ENCODE results near the gene TOR1B.

Gene TOR1B

GRCh38 chr9:129828969-129829368 lies 26.0 kb downstream of the TOR1B start:
- Histone ChIP-seq H3K27ac (replicated peaks; ENCODE audit: low read length) (no peak overlapping the region), H3K36me3 (replicated peaks in 1 of 2; ENCODE audit: control insufficient read depth in 2 of 2, insufficient read depth in 2 of 2, low read length in 2 of 2) (peaks cover 14 to 67% of the 10 kb centered on the region in 2 donors), H2BK120ac (ENCODE audit: low read depth, low read length) (no peak overlapping the region), H3K9ac (ENCODE audit: low read depth, low read length, poor library complexity) (no peak overlapping the region), H3K4ac (ENCODE audit: low read length) (no peak overlapping the region), H3K4me1 (ENCODE audit: control insufficient read depth in 2 of 2, insufficient read depth in 1 of 2, low read depth in 1 of 2, low read length in 2 of 2) (no peaks in the 10 kb centered on the region), H3K79me1 (ENCODE audit: low read depth, low read length) (no peaks in the 10 kb centered on the region), H3K27me3 (ENCODE audit: control insufficient read depth in 3 of 3, insufficient read depth in 3 of 3, low read depth in 1 of 3, low read length in 3 of 3) (no peaks in the 10 kb centered on the region), H2BK12ac (ENCODE audit: low read length) (no peak overlapping the region), H4K91ac (ENCODE audit: low read depth, low read length, poor library complexity) (no peak overlapping the region), H3K14ac (ENCODE audit: low read length) (no peak overlapping the region), H3K4me2 (ENCODE audit: insufficient read depth, low read length, poor library complexity, severe bottlenecking) (no peak overlapping the region), H3K9me3 (replicated peaks in 1 of 2; ENCODE audit: control insufficient read depth in 2 of 2, insufficient read depth in 1 of 2, low read depth in 1 of 2, low read length in 2 of 2) (no peaks in the 10 kb centered on the region), H2AFZ (ENCODE audit: low read length) (no peak overlapping the region), H2AK5ac (ENCODE audit: low read depth, low read length) (no peak overlapping the region), H3K18ac (ENCODE audit: low read length) (no peak overlapping the region), H4K8ac (ENCODE audit: low read depth, low read length) (no peak overlapping the region), H3K23ac (ENCODE audit: low read depth, low read length, poor library complexity) (no peak overlapping the region), H2BK5ac (ENCODE audit: low read length) (no peak overlapping the region), H3K4me3 (ENCODE audit: low read length in 2 of 2) (no peak overlapping the region), H2BK15ac (ENCODE audit: low read length) (no peak overlapping the region)
- DNase-seq (ENCODE audit: low spot score): no peak
- no CpG with 5 or more reads among the region's 10 CpGs for WGBS, 2 donors (ENCODE audit: extremely low coverage in 2 of 2, insufficient read length in 2 of 2, insufficient replicate concordance in 1 of 2)

GRCh38 chr9:129832982-129833381 lies 30.0 kb downstream of the TOR1B start:
- Histone ChIP-seq H3K4me2 (ENCODE audit: insufficient read depth, low read length, poor library complexity, severe bottlenecking) (no peak overlapping the region), H4K8ac (ENCODE audit: low read depth, low read length) (no peak overlapping the region), H3K9me3 (replicated peaks in 1 of 2; ENCODE audit: control insufficient read depth in 2 of 2, insufficient read depth in 1 of 2, low read depth in 1 of 2, low read length in 2 of 2) (no peaks in the 10 kb centered on the region), H2BK5ac (ENCODE audit: low read length) (no peak overlapping the region), H3K36me3 (replicated peaks in 1 of 2; ENCODE audit: control insufficient read depth in 2 of 2, insufficient read depth in 2 of 2, low read length in 2 of 2) (peaks cover 12 to 59% of the 10 kb centered on the region in 2 donors), H3K4me1 (ENCODE audit: control insufficient read depth in 2 of 2, insufficient read depth in 1 of 2, low read depth in 1 of 2, low read length in 2 of 2) (peaks cover 4 to 7% of the 10 kb centered on the region in 2 donors), H2AFZ (ENCODE audit: low read length) (no peak overlapping the region), H3K27ac (replicated peaks; ENCODE audit: low read length) (no peak overlapping the region), H2BK15ac (ENCODE audit: low read length) (no peak overlapping the region), H3K9ac (ENCODE audit: low read depth, low read length, poor library complexity) (no peak overlapping the region), H3K14ac (ENCODE audit: low read length) (no peak overlapping the region), H3K79me1 (ENCODE audit: low read depth, low read length) (peaks cover 8% of the 10 kb centered on the region), H3K18ac (ENCODE audit: low read length) (no peak overlapping the region), H2BK120ac (ENCODE audit: low read depth, low read length) (no peak overlapping the region), H2BK12ac (ENCODE audit: low read length) (no peak overlapping the region), H3K23ac (ENCODE audit: low read depth, low read length, poor library complexity) (no peak overlapping the region), H2AK5ac (ENCODE audit: low read depth, low read length) (no peak overlapping the region), H3K4me3 (ENCODE audit: low read length in 2 of 2) (no peak overlapping the region), H3K27me3 (ENCODE audit: control insufficient read depth in 3 of 3, insufficient read depth in 3 of 3, low read depth in 1 of 3, low read length in 3 of 3) (no peaks in the 10 kb centered on the region), H4K91ac (ENCODE audit: low read depth, low read length, poor library complexity) (no peak overlapping the region), H3K4ac (ENCODE audit: low read length) (no peak overlapping the region)
- DNase-seq (ENCODE audit: low spot score): no peak
- WGBS, 2 donors (ENCODE audit: extremely low coverage in 2 of 2, insufficient read length in 2 of 2, insufficient replicate concordance in 1 of 2): no CpG with 5 or more reads among the region's 1 CpG

GRCh38 chr9:129834489-129835127 lies 31.6 kb downstream of the TOR1B start:
- Histone ChIP-seq H3K27me3 (ENCODE audit: control insufficient read depth in 3 of 3, insufficient read depth in 3 of 3, low read depth in 1 of 3, low read length in 3 of 3) (no peaks in the 10 kb centered on the region), H3K9ac (ENCODE audit: low read depth, low read length, poor library complexity) (peak overlapping the region; percentile 94), H4K8ac (ENCODE audit: low read depth, low read length) (no peak overlapping the region), H3K79me1 (ENCODE audit: low read depth, low read length) (peaks cover 8% of the 10 kb centered on the region), H2BK120ac (ENCODE audit: low read depth, low read length) (no peak overlapping the region), H2BK12ac (ENCODE audit: low read length) (no peak overlapping the region), H2AFZ (ENCODE audit: low read length) (peak overlapping the region; percentile 92), H3K18ac (ENCODE audit: low read length) (peak overlapping the region; percentile 65), H3K36me3 (replicated peaks in 1 of 2; ENCODE audit: control insufficient read depth in 2 of 2, insufficient read depth in 2 of 2, low read length in 2 of 2) (peaks cover 7 to 44% of the 10 kb centered on the region in 2 donors), H3K9me3 (replicated peaks in 1 of 2; ENCODE audit: control insufficient read depth in 2 of 2, insufficient read depth in 1 of 2, low read depth in 1 of 2, low read length in 2 of 2) (no peaks in the 10 kb centered on the region), H3K4me1 (ENCODE audit: control insufficient read depth in 2 of 2, insufficient read depth in 1 of 2, low read depth in 1 of 2, low read length in 2 of 2) (peaks cover 4 to 7% of the 10 kb centered on the region in 2 donors), H3K14ac (ENCODE audit: low read length) (peak overlapping the region; percentile 10), H3K4me3 (ENCODE audit: low read length in 2 of 2) (peak overlapping the region; percentile 79 to 95), H3K23ac (ENCODE audit: low read depth, low read length, poor library complexity) (peak overlapping the region; percentile 96), H4K91ac (ENCODE audit: low read depth, low read length, poor library complexity) (no peak overlapping the region), H3K27ac (replicated peaks; ENCODE audit: low read length) (no peak overlapping the region), H2BK5ac (ENCODE audit: low read length) (no peak overlapping the region), H3K4me2 (ENCODE audit: insufficient read depth, low read length, poor library complexity, severe bottlenecking) (peak overlapping the region; percentile 80), H3K4ac (ENCODE audit: low read length) (no peak overlapping the region), H2AK5ac (ENCODE audit: low read depth, low read length) (no peak overlapping the region), H2BK15ac (ENCODE audit: low read length) (no peak overlapping the region)
- no peak for DNase-seq (ENCODE audit: low spot score)
- no CpG with 5 or more reads among the region's 32 CpGs for WGBS, 2 donors (ENCODE audit: extremely low coverage in 2 of 2, insufficient read length in 2 of 2, insufficient replicate concordance in 1 of 2)

- Histone ChIP-seq H3K36me3 (replicated peaks in 1 of 2; ENCODE audit: control insufficient read depth in 2 of 2, insufficient read depth in 2 of 2, low read length in 2 of 2) (peaks cover 8 to 38% of the 10 kb centered on the region in 2 donors), H3K4me3 (ENCODE audit: low read length in 2 of 2) (peak within 1 kb of the TSS; percentile 79 to 95), H3K4me2 (ENCODE audit: insufficient read depth, low read length, poor library complexity, severe bottlenecking) (peak within 1 kb of the TSS; percentile 86), H2BK15ac (ENCODE audit: low read length) (no peak within 1 kb of the TSS), H4K8ac (ENCODE audit: low read depth, low read length) (no peak within 1 kb of the TSS), H2BK5ac (ENCODE audit: low read length) (no peak within 1 kb of the TSS), H2AFZ (ENCODE audit: low read length) (peak within 1 kb of the TSS; percentile 92), H3K23ac (ENCODE audit: low read depth, low read length, poor library complexity) (peak within 1 kb of the TSS; percentile 96), H4K91ac (ENCODE audit: low read depth, low read length, poor library complexity) (no peak within 1 kb of the TSS), H3K14ac (ENCODE audit: low read length) (peak within 1 kb of the TSS; percentile 10), H3K9ac (ENCODE audit: low read depth, low read length, poor library complexity) (peak within 1 kb of the TSS; percentile 94), H3K4ac (ENCODE audit: low read length) (no peak within 1 kb of the TSS), H3K27me3 (ENCODE audit: control insufficient read depth in 3 of 3, insufficient read depth in 3 of 3, low read depth in 1 of 3, low read length in 3 of 3) (no peaks in the 10 kb centered on the region), H2BK120ac (ENCODE audit: low read depth, low read length) (no peak within 1 kb of the TSS), H3K27ac (replicated peaks; ENCODE audit: low read length) (no peak within 1 kb of the TSS), H2AK5ac (ENCODE audit: low read depth, low read length) (no peak within 1 kb of the TSS), H3K79me1 (ENCODE audit: low read depth, low read length) (peaks cover 8% of the 10 kb centered on the region), H3K18ac (ENCODE audit: low read length) (peak within 1 kb of the TSS; percentile 65), H2BK12ac (ENCODE audit: low read length) (no peak within 1 kb of the TSS), H3K4me1 (ENCODE audit: control insufficient read depth in 2 of 2, insufficient read depth in 1 of 2, low read depth in 1 of 2, low read length in 2 of 2) (peaks cover 4 to 7% of the 10 kb centered on the region in 2 donors), H3K9me3 (replicated peaks in 1 of 2; ENCODE audit: control insufficient read depth in 2 of 2, insufficient read depth in 1 of 2, low read depth in 1 of 2, low read length in 2 of 2) (no peaks in the 10 kb centered on the region)
- no CpG with 5 or more reads among the region's 81 CpGs for WGBS, 2 donors (ENCODE audit: extremely low coverage in 2 of 2, insufficient read length in 2 of 2, insufficient replicate concordance in 1 of 2)
- DNase-seq (ENCODE audit: low spot score): peak; percentile 97
These were observed 32.3 kb downstream of the TOR1B start, which contains the start of the genes C9orf78 and USP20 for GRCh38 chr9:129835128-129835859. C9orf78 (minus strand) TSS chr9:129835275; CDS start chr9:129835221, 54 bp downstream. USP20 (plus strand) TSS chr9:129835458; CDS start chr9:129852556, 17,098 bp downstream.

All from neuronal stem cell (in vitro differentiated cells).